ENCODE data around the gene PYGL.

DNA sequence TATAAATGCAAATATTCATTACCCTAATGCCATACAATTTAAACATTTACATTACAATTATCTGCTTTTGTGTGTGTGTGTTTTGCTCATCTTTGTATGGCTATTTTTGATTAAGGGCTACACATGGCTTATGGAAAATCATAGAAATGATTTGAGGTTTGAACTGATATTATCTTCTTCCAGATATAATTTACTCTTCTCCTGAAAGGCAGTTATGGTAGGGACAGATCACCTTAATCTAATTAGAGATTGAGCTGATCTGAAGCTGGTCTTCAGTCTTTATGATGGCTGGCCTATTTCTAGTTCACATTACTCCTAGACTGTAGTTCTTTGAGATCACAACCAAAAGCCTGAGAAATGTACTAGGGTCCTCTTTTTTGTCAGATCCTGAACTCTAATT is 56.8 kb downstream of the PYGL start:
- TF ChIP-seq, protein P1, sequence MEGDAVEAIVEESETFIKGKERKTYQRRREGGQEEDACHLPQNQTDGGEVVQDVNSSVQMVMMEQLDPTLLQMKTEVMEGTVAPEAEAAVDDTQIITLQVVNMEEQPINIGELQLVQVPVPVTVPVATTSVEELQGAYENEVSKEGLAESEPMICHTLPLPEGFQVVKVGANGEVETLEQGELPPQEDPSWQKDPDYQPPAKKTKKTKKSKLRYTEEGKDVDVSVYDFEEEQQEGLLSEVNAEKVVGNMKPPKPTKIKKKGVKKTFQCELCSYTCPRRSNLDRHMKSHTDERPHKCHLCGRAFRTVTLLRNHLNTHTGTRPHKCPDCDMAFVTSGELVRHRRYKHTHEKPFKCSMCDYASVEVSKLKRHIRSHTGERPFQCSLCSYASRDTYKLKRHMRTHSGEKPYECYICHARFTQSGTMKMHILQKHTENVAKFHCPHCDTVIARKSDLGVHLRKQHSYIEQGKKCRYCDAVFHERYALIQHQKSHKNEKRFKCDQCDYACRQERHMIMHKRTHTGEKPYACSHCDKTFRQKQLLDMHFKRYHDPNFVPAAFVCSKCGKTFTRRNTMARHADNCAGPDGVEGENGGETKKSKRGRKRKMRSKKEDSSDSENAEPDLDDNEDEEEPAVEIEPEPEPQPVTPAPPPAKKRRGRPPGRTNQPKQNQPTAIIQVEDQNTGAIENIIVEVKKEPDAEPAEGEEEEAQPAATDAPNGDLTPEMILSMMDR (IDR thresholded peaks at IDR 0.05) = no peak
- TF ChIP-seq ZFX (IDR thresholded peaks at IDR 0.05; ENCODE audit: borderline replicate concordance) = no peak
